Smooth muscle cell (in vitro differentiated cells): Measurements from ENCODE around the gene SUCLG2. TPM values are rescaled to one million over a fixed set of nuclear protein-coding genes. Genes with fewer than 3 reads are reported as not detected.

Source experiments
- DNase-seq: peaks from one replicate; lab custom pipeline; 2025; ENCODE audit not compliant: unreplicated experiment; lab: John Stamatoyannopoulos, UW
- H2AFZ ChIP-seq: fragments of 200-600 bp; sonication (generic); 2 replicates; pipeline ENCODE4 v1.6.0; 2016; ENCODE audit warnings: antibody characterized with exemption, low read depth, mild to moderate bottlenecking
- H3F3A ChIP-seq: fragments of 200-600 bp; sonication (generic); 2 replicates; pipeline ENCODE4 v1.6.0; 2017; ENCODE audit warnings: antibody characterized with exemption, low read depth
- H3K27ac ChIP-seq: fragments of 200-600 bp; sonication (generic); 2 replicates; pipeline ENCODE4 v1.5.1; 2016; ENCODE audit warnings: low read depth, mild to moderate bottlenecking
- H3K27me3 ChIP-seq: fragments of 200-600 bp; sonication (generic); 2 replicates; pipeline ENCODE4 v1.6.1; 2016; ENCODE audit warnings: low read depth, mild to moderate bottlenecking
- H3K36me3 ChIP-seq: fragments of 200-600 bp; sonication (generic); 2 replicates; pipeline ENCODE4 v1.5.1; 2016; ENCODE audit warnings: low read depth
- H3K4me1 ChIP-seq: fragments of 200-600 bp; sonication (generic); 2 replicates; pipeline ENCODE4 v1.5.1; 2016; ENCODE audit warnings: low read depth
- H3K4me2 ChIP-seq: fragments of 200-600 bp; sonication (generic); 2 replicates; pipeline ENCODE4 v1.6.0; 2016; ENCODE audit warnings: mild to moderate bottlenecking
- H3K4me3 ChIP-seq: fragments of 200-600 bp; sonication (generic); 2 replicates; pipeline ENCODE4 v1.5.1; 2016; ENCODE audit warnings: mild to moderate bottlenecking
- H3K79me2 ChIP-seq: fragments of 200-600 bp; sonication (generic); 2 replicates; pipeline ENCODE4 v1.6.0; 2016; ENCODE audit warnings: low read depth, mild to moderate bottlenecking
- H3K9ac ChIP-seq: fragments of 200-600 bp; sonication (generic); 2 replicates; pipeline ENCODE4 v1.6.0; 2016; ENCODE audit warnings: low read depth
- H3K9me3 ChIP-seq: fragments of 200-600 bp; sonication (generic); replicated peaks from 2 replicates; pipeline ENCODE4 v1.5.1; 2016; ENCODE audit warnings: low read depth
- H4K20me1 ChIP-seq: fragments of 200-600 bp; sonication (generic); 2 replicates; pipeline ENCODE4 v1.6.0; 2016; ENCODE audit warnings: low read depth
- WGBS: methylation state at CpG from one replicate; pipeline ENCODE4 v1.1.7; 2016; ENCODE audit warnings: low lambda C conversion rate; 5-methylcytosine and 5-hydroxymethylcytosine counted together
- polyA plus RNA-seq: library from polyadenylated mRNA; unstranded; fragments of >200 nt; fragmentation: Nextera tagmentation; extraction: Ambion mirVana; gene quantifications from 2 replicates; pipeline ENCODE4 v1.2.1, GENCODE V29; 2016
- total RNA-seq: library from RNA; depleted of rRNA; stranded (reverse); fragments of >200 nt; gene quantifications from 2 replicates; pipeline ENCODE4 v1.2.3, GENCODE V29; 2014
- TF ChIP-seq, protein P1 (sequence below): fragments of 200-600 bp; sonication (generic); IDR thresholded peaks from 2 replicates; pipeline ENCODE4 v1.5.1; 2017; ENCODE audit warnings: borderline replicate concordance, mild to moderate bottlenecking, antibody characterized with exemption; ENCODE audit not compliant: insufficient read depth, poor library complexity, severe bottlenecking

The SUCLG2 gene
- total and polyA plus RNA-seq, 2 experiments from 2014 or later = 40.3 to 45.4 TPM

- no peak overlapping the region for H3K4me2 ChIP-seq
- no peaks in the 10 kb centered on the region for H3K36me3 ChIP-seq
- no peaks in the 10 kb centered on the region for H3K4me1 ChIP-seq
- H3K27me3 ChIP-seq = no peaks in the 10 kb centered on the region
- H3F3A ChIP-seq = no peaks in the 10 kb centered on the region
- 100% methylated on average over 2 of the region's 2 CpGs for WGBS
- H3K27ac ChIP-seq = no peak overlapping the region
- H3K79me2 ChIP-seq = peaks cover 10% of the 10 kb centered on the region
- peaks cover 30% of the 10 kb centered on the region for H4K20me1 ChIP-seq
- H3K9ac ChIP-seq = no peak overlapping the region
- no peak overlapping the region for H2AFZ ChIP-seq
- H3K9me3 ChIP-seq = no peaks in the 10 kb centered on the region
- DNase-seq = no peak
- no peak overlapping the region for H3K4me3 ChIP-seq
- TF ChIP-seq, protein P1, sequence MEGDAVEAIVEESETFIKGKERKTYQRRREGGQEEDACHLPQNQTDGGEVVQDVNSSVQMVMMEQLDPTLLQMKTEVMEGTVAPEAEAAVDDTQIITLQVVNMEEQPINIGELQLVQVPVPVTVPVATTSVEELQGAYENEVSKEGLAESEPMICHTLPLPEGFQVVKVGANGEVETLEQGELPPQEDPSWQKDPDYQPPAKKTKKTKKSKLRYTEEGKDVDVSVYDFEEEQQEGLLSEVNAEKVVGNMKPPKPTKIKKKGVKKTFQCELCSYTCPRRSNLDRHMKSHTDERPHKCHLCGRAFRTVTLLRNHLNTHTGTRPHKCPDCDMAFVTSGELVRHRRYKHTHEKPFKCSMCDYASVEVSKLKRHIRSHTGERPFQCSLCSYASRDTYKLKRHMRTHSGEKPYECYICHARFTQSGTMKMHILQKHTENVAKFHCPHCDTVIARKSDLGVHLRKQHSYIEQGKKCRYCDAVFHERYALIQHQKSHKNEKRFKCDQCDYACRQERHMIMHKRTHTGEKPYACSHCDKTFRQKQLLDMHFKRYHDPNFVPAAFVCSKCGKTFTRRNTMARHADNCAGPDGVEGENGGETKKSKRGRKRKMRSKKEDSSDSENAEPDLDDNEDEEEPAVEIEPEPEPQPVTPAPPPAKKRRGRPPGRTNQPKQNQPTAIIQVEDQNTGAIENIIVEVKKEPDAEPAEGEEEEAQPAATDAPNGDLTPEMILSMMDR = no peak
Observed at GRCh38 chr3:67622652-67623051, 31.8 kb downstream of the SUCLG2 start.

GRCh38 chr3:67620869-67621268, 33.5 kb downstream of the SUCLG2 start:
- Histone ChIP-seq H3K27ac (no peak overlapping the region), H3K9ac (no peak overlapping the region), H4K20me1 (peaks cover 32% of the 10 kb centered on the region), H3F3A (no peaks in the 10 kb centered on the region), H2AFZ (no peak overlapping the region), H3K9me3 (no peaks in the 10 kb centered on the region), H3K36me3 (no peaks in the 10 kb centered on the region), H3K4me2 (no peak overlapping the region), H3K4me3 (no peak overlapping the region), H3K79me2 (peaks cover 6% of the 10 kb centered on the region), H3K27me3 (no peaks in the 10 kb centered on the region), H3K4me1 (no peaks in the 10 kb centered on the region)
- TF ChIP-seq, protein P1 = no peak
- WGBS = 95% methylated on average over 1 of the region's 1 CpG
- DNase-seq = no peak

DNA sequence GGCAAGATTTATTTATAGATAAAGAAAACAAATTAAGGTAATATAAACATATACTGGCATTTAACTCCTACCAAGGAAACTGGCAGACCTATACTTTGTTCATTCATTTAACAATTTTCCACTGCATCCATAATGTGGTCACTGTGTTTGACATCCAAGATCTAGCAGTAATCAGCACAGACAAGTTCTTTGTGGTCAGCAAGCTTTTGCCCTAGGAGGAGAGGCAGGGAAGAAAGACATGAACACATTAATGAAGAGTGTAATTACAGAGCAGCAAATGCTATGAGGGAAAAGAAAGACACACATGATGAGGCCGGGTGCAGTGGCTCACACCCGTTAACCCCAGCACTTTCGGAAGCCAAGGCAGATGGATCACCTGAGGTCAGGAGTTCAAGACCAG, 34.4 kb downstream of the SUCLG2 start:
- DNase-seq = no peak
- no peaks in the 10 kb centered on the region for H3K4me1 ChIP-seq
- no peak overlapping the region for H2AFZ ChIP-seq
- TF ChIP-seq, protein P1 = no peak
- WGBS = 74% methylated on average over 3 of the region's 3 CpGs
- no peak overlapping the region for H3K27ac ChIP-seq
- no peaks in the 10 kb centered on the region for H3F3A ChIP-seq
- no peak overlapping the region for H3K4me2 ChIP-seq
- no peaks in the 10 kb centered on the region for H3K36me3 ChIP-seq
- no peak overlapping the region for H3K4me3 ChIP-seq
- H4K20me1 ChIP-seq = peaks cover 29% of the 10 kb centered on the region
- peaks cover 6% of the 10 kb centered on the region for H3K79me2 ChIP-seq
- H3K27me3 ChIP-seq = no peaks in the 10 kb centered on the region
- H3K9me3 ChIP-seq = no peaks in the 10 kb centered on the region
- H3K9ac ChIP-seq = no peak overlapping the region

- no peak overlapping the region for H3K27ac ChIP-seq
- H2AFZ ChIP-seq = no peak overlapping the region
- no peak overlapping the region for H3K4me2 ChIP-seq
- 97% methylated on average over 1 of the region's 1 CpG for WGBS
- H3K4me1 ChIP-seq = no peaks in the 10 kb centered on the region
- H3K79me2 ChIP-seq = peaks cover 6% of the 10 kb centered on the region
- H4K20me1 ChIP-seq = peaks cover 24% of the 10 kb centered on the region
- TF ChIP-seq, protein P1 = no peak
- DNase-seq = no peak
- no peaks in the 10 kb centered on the region for H3K36me3 ChIP-seq
- H3K9ac ChIP-seq = no peak overlapping the region
- no peaks in the 10 kb centered on the region for H3K27me3 ChIP-seq
- no peaks in the 10 kb centered on the region for H3F3A ChIP-seq
- H3K9me3 ChIP-seq = no peaks in the 10 kb centered on the region
- H3K4me3 ChIP-seq = no peak overlapping the region
Observed at GRCh38 chr3:67617518-67617917, 36.9 kb downstream of the SUCLG2 start.
